ENCODE measurements around the gene TPT1. TPM values are rescaled to one million over a fixed set of nuclear protein-coding genes. Genes with fewer than 3 reads are reported as not detected.

Gene TPT1
- polyA plus RNA-seq, 3 donors, result 6,882 to 7,003 (median 6,931) TPM

- no peak for DNase-seq (ENCODE audit: low read depth in 3 of 3, low spot score in 2 of 3)
Measured at GRCh38 chr13:45336025-45336800, 4.8 kb downstream of the TPT1 start.

- no peak for DNase-seq (ENCODE audit: low read depth in 3 of 3, low spot score in 2 of 3)
Measured at GRCh38 chr13:45335397-45336024, 5.5 kb downstream of the TPT1 start.

GRCh38 chr13:45333977-45334922 lies 6.7 kb downstream of the TPT1 start:
- DNase-seq (ENCODE audit: low read depth in 3 of 3, low spot score in 2 of 3), result no peak

- no peak for DNase-seq (ENCODE audit: low read depth in 3 of 3, low spot score in 2 of 3)
Measured at GRCh38 chr13:45333251-45333976, 7.6 kb downstream of the TPT1 start.

- no peak for DNase-seq (ENCODE audit: low read depth in 3 of 3, low spot score in 2 of 3)
Measured at GRCh38 chr13:45332831-45333219, 8.2 kb downstream of the TPT1 start.

- DNase-seq (ENCODE audit: low read depth in 3 of 3, low spot score in 2 of 3), result no peak
Measured at GRCh38 chr13:45332036-45332830, 8.8 kb downstream of the TPT1 start.

GRCh38 chr13:45331692-45332035 lies 9.3 kb downstream of the TPT1 start:
- no peak for DNase-seq (ENCODE audit: low read depth in 3 of 3, low spot score in 2 of 3)

GRCh38 chr13:45331123-45331619 lies 9.8 kb downstream of the TPT1 start:
- no peak for DNase-seq (ENCODE audit: low read depth in 3 of 3, low spot score in 2 of 3)

GRCh38 chr13:45328661-45329111 lies 12.3 kb downstream of the TPT1 start:
- DNase-seq (ENCODE audit: low read depth in 3 of 3, low spot score in 2 of 3), result no peak

- no peak for DNase-seq (ENCODE audit: low read depth in 3 of 3, low spot score in 2 of 3)
Measured at GRCh38 chr13:45327253-45327955, 13.6 kb downstream of the TPT1 start.

GRCh38 chr13:45325806-45326205 lies 15.2 kb downstream of the TPT1 start:
- no peak for DNase-seq (ENCODE audit: low read depth in 3 of 3, low spot score in 2 of 3)

GRCh38 chr13:45320876-45321629 lies 19.9 kb downstream of the TPT1 start:
- no peak for DNase-seq (ENCODE audit: low read depth in 3 of 3, low spot score in 2 of 3)

- no peak for DNase-seq (ENCODE audit: low read depth in 3 of 3, low spot score in 2 of 3)
Measured at GRCh38 chr13:45316996-45317395, 24.0 kb downstream of the TPT1 start.

GRCh38 chr13:45316338-45316737 lies 24.6 kb downstream of the TPT1 start:
- no peak for DNase-seq (ENCODE audit: low read depth in 3 of 3, low spot score in 2 of 3)

- no peak for DNase-seq (ENCODE audit: low read depth in 3 of 3, low spot score in 2 of 3)
Measured at GRCh38 chr13:45315520-45316167, 25.3 kb downstream of the TPT1 start.

- DNase-seq (ENCODE audit: low read depth in 3 of 3, low spot score in 2 of 3), result no peak
Measured at GRCh38 chr13:45314822-45315221, 26.2 kb downstream of the TPT1 start.

GRCh38 chr13:45310341-45311131 lies 30.4 kb downstream of the TPT1 start:
- no peak for DNase-seq (ENCODE audit: low read depth in 3 of 3, low spot score in 2 of 3)

All from right renal cortex interstitium (tissue), 3 donors.